Epithelial cell of esophagus (primary cell): ENCODE measurements around the gene VSTM2B.

Experiments
- DNase-seq: peaks from one replicate; pipeline ENCODE4 v3.0.0; 2010; ENCODE audit warnings: low read depth
- H3K4me3 ChIP-seq: 2 replicates; pipeline ENCODE4 v1.5.1; 2011; ENCODE audit warnings: mild to moderate bottlenecking, low read length, control low read depth
- CTCF ChIP-seq: IDR thresholded peaks from 2 replicates; pipeline ENCODE4 v1.5.1; 2011; ENCODE audit warnings: low read depth, mild to moderate bottlenecking, low read length, control low read depth, inconsistent platforms; ENCODE audit not compliant: insufficient read depth; ENCODE audit errors: missing control alignments

Gene VSTM2B

GRCh38 chr19:29514525-29515232 is 11.1 kb upstream of the VSTM2B start:
- no peak overlapping the region for H3K4me3 ChIP-seq
- TF ChIP-seq CTCF = no peak
- DNase-seq = no peak

GRCh38 chr19:29515233-29515619 is 10.6 kb upstream of the VSTM2B start:
- DNase-seq = no peak
- TF ChIP-seq CTCF = no peak
- H3K4me3 ChIP-seq = no peak overlapping the region

GRCh38 chr19:29515706-29516357 is 10.0 kb upstream of the VSTM2B start:
- H3K4me3 ChIP-seq = no peak overlapping the region
- DNase-seq = no peak
- no peak for TF ChIP-seq CTCF

GRCh38 chr19:29516358-29516725 is 9.5 kb upstream of the VSTM2B start:
- H3K4me3 ChIP-seq = no peak overlapping the region
- no peak for TF ChIP-seq CTCF
- no peak for DNase-seq

- H3K4me3 ChIP-seq = no peak overlapping the region
- DNase-seq = no peak
- TF ChIP-seq CTCF = no peak
Measured at GRCh38 chr19:29516821-29517395, 8.9 kb upstream of the VSTM2B start.

- TF ChIP-seq CTCF = no peak
- no peak for DNase-seq
- no peak overlapping the region for H3K4me3 ChIP-seq
Measured at GRCh38 chr19:29517412-29517811, 8.4 kb upstream of the VSTM2B start.
